ENCODE results near the gene NDUFA1.
"Not testable (repeated sequence)": the region's sequence is repeated elsewhere in the genome, so short reads cannot be mapped to it uniquely, and the experiment has no call there.

Gene NDUFA1

DNA sequence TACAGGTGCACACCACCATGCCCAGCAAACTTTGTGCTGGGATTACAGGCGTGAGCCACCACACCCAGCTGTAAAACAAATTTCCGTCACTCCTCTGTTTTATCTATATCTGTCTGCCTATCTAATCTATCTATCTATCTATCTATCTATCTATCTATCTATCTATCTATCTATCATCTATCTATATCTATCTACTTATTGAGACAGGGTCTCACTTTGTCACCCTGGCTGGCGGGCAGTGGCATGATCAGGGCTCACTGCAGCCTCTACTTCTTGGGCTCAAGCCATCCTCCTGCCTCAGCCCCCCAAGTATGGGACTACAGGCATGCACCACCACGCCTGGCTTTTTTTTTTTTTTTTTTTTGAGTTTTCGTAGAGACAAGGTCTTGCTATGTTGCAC lies 44.7 kb downstream of the NDUFA1 start:
- DNase-seq, result no peak

DNA sequence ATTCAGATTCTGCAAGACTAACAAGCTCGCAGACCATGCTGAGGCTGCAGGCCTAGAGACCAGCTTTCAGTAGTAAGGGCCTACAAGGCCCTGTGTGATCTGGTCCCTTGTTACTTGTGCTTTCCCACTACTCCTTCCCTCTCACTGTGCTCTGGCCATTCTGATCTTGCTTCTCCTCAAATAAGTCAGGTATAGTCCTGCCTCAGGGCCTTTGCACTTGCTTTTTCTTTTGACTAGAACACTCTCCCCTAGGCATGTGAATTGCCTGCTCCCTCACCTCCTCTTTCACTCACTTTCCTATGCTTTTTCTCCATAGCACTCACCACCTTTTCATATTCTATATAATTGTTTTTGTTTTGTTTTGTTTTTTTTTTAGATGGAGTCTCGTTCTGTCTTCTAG lies 46.2 kb downstream of the NDUFA1 start:
- DNase-seq, result no peak

DNA sequence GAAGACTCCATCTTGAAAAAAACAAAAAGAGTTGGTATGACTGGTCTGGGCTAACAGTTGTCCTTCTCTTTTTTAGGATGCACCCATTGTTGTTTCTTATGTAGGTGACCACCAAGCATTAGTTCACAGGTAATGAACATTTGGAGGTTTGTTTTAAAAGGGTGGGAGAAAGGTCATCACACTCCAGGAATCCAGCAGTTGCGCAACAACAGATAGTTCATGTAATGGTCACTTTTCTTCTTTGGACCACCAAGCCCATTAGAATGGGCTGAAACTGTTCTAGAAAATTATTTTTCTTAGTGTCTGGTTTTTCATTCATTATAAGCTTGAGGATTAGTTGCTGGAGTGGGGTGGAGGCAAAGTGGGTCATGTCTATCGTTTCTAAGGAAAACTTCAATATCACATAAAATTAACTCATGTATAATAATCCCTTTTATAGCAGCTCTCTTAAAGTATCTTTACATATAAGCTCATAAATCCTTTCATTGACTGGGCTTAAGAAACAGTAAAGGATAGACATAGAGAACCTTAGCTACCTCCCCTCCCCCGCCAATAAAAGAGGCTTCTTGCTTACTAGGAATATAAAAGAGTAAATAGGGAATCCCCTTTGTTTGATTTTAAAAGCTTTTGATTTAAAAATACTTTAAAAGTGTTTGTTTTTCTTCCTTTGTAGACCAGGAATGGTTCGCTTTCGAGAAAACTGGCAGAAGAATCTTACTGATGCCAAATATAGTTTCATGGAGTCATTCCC lies 48.4 kb downstream of the NDUFA1 start:
- no peak for DNase-seq

DNA sequence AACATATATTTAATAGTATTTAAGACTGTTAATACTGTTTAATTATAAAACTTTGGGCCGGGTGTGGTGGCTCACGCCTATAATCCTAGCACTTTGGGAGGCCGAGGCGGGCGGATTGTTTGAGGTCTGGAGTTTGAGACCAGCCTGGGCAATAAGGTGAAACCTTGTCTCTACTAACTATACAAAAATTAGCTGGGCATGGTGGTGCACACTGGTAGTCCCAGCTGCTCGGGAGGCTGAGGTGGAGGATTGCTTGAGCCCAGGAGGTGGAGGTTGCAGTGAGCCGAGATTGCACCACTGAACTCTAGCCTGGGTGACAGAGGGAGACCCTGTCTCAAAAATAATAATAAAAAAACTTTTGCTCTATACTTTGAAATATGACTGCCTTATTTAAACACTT lies 50.8 kb downstream of the NDUFA1 start:
- not testable (repeated sequence) for DNase-seq

All from activated naive CD4-positive, alpha-beta T cell treated with anti-CD3 and anti-CD28 coated beads, Interleukin-2, amount 50 U/mL, for 16 hours (primary cell).